ENCODE data around the gene ZNF611.

The ZNF611 gene

GRCh38 chr19:52660981-52661380, 73.9 kb downstream of the ZNF611 start:
- in situ Hi-C loops (cut with HindIII; ENCODE audit: low pct_ligation_motif_present, low sequenced_read_pairs) = no loop called here
- no peak for TF ChIP-seq CTCF (IDR thresholded peaks at IDR 0.05; ENCODE audit: low read depth, low read length, missing control alignments)
- Histone ChIP-seq H3K27ac (no peak overlapping the region), H3K27me3 (replicated peaks) (no peaks in the 10 kb centered on the region), H3K36me3 (replicated peaks) (peaks cover 16% of the 10 kb centered on the region), H3K4me3 (ENCODE audit: low read depth, low read length) (no peak overlapping the region)
- DNase-seq = no peak

- in situ Hi-C loops (cut with HindIII; ENCODE audit: low pct_ligation_motif_present, low sequenced_read_pairs) = no loop called here
- peaks cover 27% of the 10 kb centered on the region for H3K36me3 ChIP-seq (replicated peaks)
Measured at GRCh38 chr19:52659013-52659412, 75.8 kb downstream of the ZNF611 start.

GRCh38 chr19:52658595-52658994, 76.2 kb downstream of the ZNF611 start:
- Histone ChIP-seq H3K36me3 (replicated peaks) (peaks cover 31% of the 10 kb centered on the region), H3K27me3 (replicated peaks) (no peaks in the 10 kb centered on the region), H3K27ac (no peak overlapping the region), H3K4me3 (ENCODE audit: low read depth, low read length) (no peak overlapping the region)
- TF ChIP-seq CTCF (IDR thresholded peaks at IDR 0.05; ENCODE audit: low read depth, low read length, missing control alignments) = no peak
- in situ Hi-C loops (cut with HindIII; ENCODE audit: low pct_ligation_motif_present, low sequenced_read_pairs) = no loop called here
- DNase-seq = no peak

More at GRCh38 chr19:52659013-52659412, 75.8 kb downstream of the ZNF611 start:
- Histone ChIP-seq H3K27ac (no peak overlapping the region), H3K27me3 (replicated peaks) (no peaks in the 10 kb centered on the region), H3K4me3 (ENCODE audit: low read depth, low read length) (no peak overlapping the region)
- no peak for TF ChIP-seq CTCF (IDR thresholded peaks at IDR 0.05; ENCODE audit: low read depth, low read length, missing control alignments)
- DNase-seq = no peak

- TF ChIP-seq CTCF (IDR thresholded peaks at IDR 0.05; ENCODE audit: low read depth, low read length, missing control alignments) = no peak
- Histone ChIP-seq H3K27ac (no peak overlapping the region), H3K4me3 (ENCODE audit: low read depth, low read length) (no peak overlapping the region), H3K36me3 (replicated peaks) (peaks cover 32% of the 10 kb centered on the region), H3K27me3 (replicated peaks) (no peaks in the 10 kb centered on the region)
- in situ Hi-C loops (cut with HindIII; ENCODE audit: low pct_ligation_motif_present, low sequenced_read_pairs) = no loop called here
- DNase-seq = no peak
Measured at GRCh38 chr19:52653161-52653560, 81.7 kb downstream of the ZNF611 start.
